Measurements from ENCODE around the gene RAE1. TPM values are rescaled to one million over a fixed set of nuclear protein-coding genes. Genes with fewer than 3 reads are reported as not detected.

The RAE1 gene
- total and polyA plus RNA-seq, 2 of the 4 experiments (the other 2 are of a cell fraction) = 32.8 to 80.5 TPM

DNA sequence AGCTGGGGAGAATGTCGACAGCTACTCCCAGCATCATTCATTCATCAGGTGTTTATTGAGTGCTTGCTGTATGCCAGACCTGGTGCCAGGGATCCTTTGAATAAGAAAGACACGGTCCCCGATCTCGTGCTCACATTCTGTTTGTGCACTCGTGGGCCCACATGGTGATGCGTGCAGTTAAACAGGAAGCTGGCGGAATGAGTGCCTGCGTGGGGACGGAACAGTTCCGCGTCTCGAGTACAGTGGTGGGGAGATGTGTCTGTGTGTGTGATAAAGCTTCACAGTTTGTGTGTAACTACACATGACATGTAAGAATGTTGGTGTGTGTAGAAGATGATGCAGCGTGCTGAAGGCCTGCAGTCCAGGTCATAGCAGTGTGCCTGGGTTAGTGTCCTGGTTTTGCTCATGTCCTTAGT, 46.6 kb downstream of the RAE1 start:
- H3K18ac ChIP-seq (ENCODE audit: low read depth, low read length) = no peak overlapping the region
- no peak overlapping the region for H4K91ac ChIP-seq (ENCODE audit: insufficient read depth, low read depth, low read length)
- H3K9me3 ChIP-seq (ENCODE audit: control insufficient read depth, insufficient read depth, low read length) = no peaks in the 10 kb centered on the region
- TF ChIP-seq FOS (IDR thresholded peaks at IDR 0.05; ENCODE audit: low read depth, low read length) (no peak), RCOR1 (IDR thresholded peaks at IDR 0.05; ENCODE audit: insufficient replicate concordance, low read length) (no peak), NFE2L2 (IDR thresholded peaks at IDR 0.05; ENCODE audit: low read depth, low read length) (no peak)
- peaks cover 6% of the 10 kb centered on the region; the same call in 1 of the 2 replicates for H3K4me1 ChIP-seq (ENCODE audit: control insufficient read depth, insufficient read depth, low read length)
- H4K8ac ChIP-seq (ENCODE audit: low read depth in 2 of 2, low read length in 2 of 2) = no peak overlapping the region
- H2AK9ac ChIP-seq (replicated peaks; ENCODE audit: low read depth, low read length, poor library complexity) = no peak overlapping the region
- intact Hi-C loops (cut with micrococcal nuclease) = no loop called here
- CTCF ChIA-PET = no interaction called here
- no peak for ATAC-seq (ENCODE audit: low read depth)
- no peak overlapping the region for H2BK15ac ChIP-seq (ENCODE audit: low read depth, low read length)
- WGBS, 2 experiments (ENCODE audit: extremely low coverage in 2 of 2, insufficient read length in 1 of 2) = 90% methylated on average over 11 of the region's 13 CpGs; no CpG with 5 or more reads in 1 of the 2 experiments
- dilution Hi-C loops (cut with HindIII; ENCODE audit: low sequenced_read_pairs, unreplicated experiment) = no loop called here
- no peak overlapping the region for H4K5ac ChIP-seq (ENCODE audit: low read depth, low read length)
- H3K9me1 ChIP-seq (ENCODE audit: insufficient read depth, low read length) = no peaks in the 10 kb centered on the region
- peaks cover 3 to 9% of the 10 kb centered on the region in 2 experiments; a peak in 2 of 4 replicates for H3K79me1 ChIP-seq (ENCODE audit: low read depth in 1 of 2, low read length in 2 of 2)
- H3K23ac ChIP-seq (ENCODE audit: low read depth, low read length) = no peak overlapping the region
- H3K36me3 ChIP-seq (ENCODE audit: control insufficient read depth, insufficient read depth, low read length) = peaks cover 34% of the 10 kb centered on the region
- no peak overlapping the region for H3K4me2 ChIP-seq (ENCODE audit: low read depth, low read length)
- no peaks in the 10 kb centered on the region; the same call in 1 of the 2 replicates for H4K20me1 ChIP-seq (ENCODE audit: insufficient read depth, low read length)
- no peak overlapping the region for H3K56ac ChIP-seq (ENCODE audit: extremely low read depth, insufficient read depth, low read length)
- H3K9ac ChIP-seq (ENCODE audit: low read depth, low read length) = no peak overlapping the region
- no peak overlapping the region for H2BK5ac ChIP-seq (ENCODE audit: low read depth, low read length, poor library complexity, severe bottlenecking)
- H3K4ac ChIP-seq (ENCODE audit: low read depth, low read length) = no peak overlapping the region
- DNase-seq = no peak
- no peak overlapping the region for H3K14ac ChIP-seq (replicated peaks; ENCODE audit: low read depth, low read length)
- POLR2A ChIA-PET (ENCODE audit: unreplicated experiment) = no interaction called here
- no peaks in the 10 kb centered on the region for H3K27me3 ChIP-seq (ENCODE audit: control insufficient read depth, insufficient read depth, low read length)
- no TSS peak for BruUV-seq (replicated peaks)
- no peak overlapping the region for H2BK20ac ChIP-seq (ENCODE audit: low read depth, low read length)
- no peak overlapping the region for H3K27ac ChIP-seq (ENCODE audit: insufficient read depth, low read length)
- in situ Hi-C loops (cut with MboI; ENCODE audit: low sequenced_read_pairs) = loop anchor here (25.0 kb wide), 1 partner anchor 1640 kb away; the partner anchor contains the start of genes ATP5F1E and PRELID3B
- no peak overlapping the region for H2AK5ac ChIP-seq (ENCODE audit: low read depth, low read length)
- H2BK120ac ChIP-seq (ENCODE audit: low read depth, low read length) = no peak overlapping the region
- no peak overlapping the region for H3K4me3 ChIP-seq (ENCODE audit: insufficient read depth, low read depth, low read length)
- H2AFZ ChIP-seq (replicated peaks; ENCODE audit: low read length, poor library complexity) = no peak overlapping the region

All from IMR-90 (cell line).